IPS-20b (cell line): ENCODE measurements around the gene ANKRD18B.
"Not testable (repeated sequence)": the region's sequence is repeated elsewhere in the genome, so short reads cannot be mapped to it uniquely, and the experiment has no call there.

ENCODE experiments used
- H3K27ac ChIP-seq: one replicate; pipeline ENCODE4 v1.5.1; 2013; ENCODE audit warnings: low read length
- H3K27me3 ChIP-seq: 2 replicates; pipeline ENCODE4 v1.6.1; 2013; ENCODE audit warnings: mild to moderate bottlenecking, low read length, inconsistent platforms; ENCODE audit not compliant: insufficient read depth
- H3K36me3 ChIP-seq: 2 replicates; pipeline ENCODE4 v1.6.1; 2013; ENCODE audit warnings: low read depth, mild to moderate bottlenecking, inconsistent platforms, low read length, moderate library complexity; ENCODE audit not compliant: insufficient read depth
- H3K4me1 ChIP-seq: 2 replicates; pipeline ENCODE4 v1.6.1; 2013; ENCODE audit warnings: mild to moderate bottlenecking, control low read depth, inconsistent platforms, low read length, moderate library complexity; ENCODE audit not compliant: insufficient read depth
- H3K4me3 ChIP-seq: 2 replicates; pipeline ENCODE4 v1.5.1; 2013; ENCODE audit warnings: mild to moderate bottlenecking, low read length, inconsistent platforms
- H3K9ac ChIP-seq: 2 replicates; pipeline ENCODE4 v1.6.1; 2013; ENCODE audit warnings: low read depth, mild to moderate bottlenecking, inconsistent platforms, low read length, moderate library complexity
- H3K9me3 ChIP-seq: 2 replicates; pipeline ENCODE4 v1.6.1; 2013; ENCODE audit warnings: mild to moderate bottlenecking, low read depth, low read length, inconsistent platforms; ENCODE audit not compliant: insufficient read depth

Gene ANKRD18B

DNA sequence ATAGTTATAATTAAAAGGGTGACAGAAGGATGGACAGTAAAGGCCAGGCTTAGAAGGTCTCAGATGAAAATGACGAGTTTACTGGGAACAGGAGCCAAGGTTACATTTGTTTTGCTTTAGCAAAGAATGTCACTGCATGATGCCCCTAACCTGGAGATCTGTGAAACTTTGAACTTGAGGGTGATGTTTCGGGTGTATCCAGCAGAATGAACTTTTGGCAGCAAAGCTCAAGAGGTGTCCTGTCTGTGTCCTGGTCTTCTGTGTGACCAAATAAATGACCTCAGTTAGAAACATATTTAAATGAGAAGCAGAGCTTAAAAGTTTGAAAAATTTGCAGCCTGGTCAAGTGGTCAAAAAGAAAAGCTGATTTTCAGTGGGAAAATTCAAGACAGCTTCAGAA, 64.8 kb downstream of the ANKRD18B start:
- H3K9me3 ChIP-seq, H3K27me3 ChIP-seq, H3K4me1 ChIP-seq: not testable (repeated sequence)

DNA sequence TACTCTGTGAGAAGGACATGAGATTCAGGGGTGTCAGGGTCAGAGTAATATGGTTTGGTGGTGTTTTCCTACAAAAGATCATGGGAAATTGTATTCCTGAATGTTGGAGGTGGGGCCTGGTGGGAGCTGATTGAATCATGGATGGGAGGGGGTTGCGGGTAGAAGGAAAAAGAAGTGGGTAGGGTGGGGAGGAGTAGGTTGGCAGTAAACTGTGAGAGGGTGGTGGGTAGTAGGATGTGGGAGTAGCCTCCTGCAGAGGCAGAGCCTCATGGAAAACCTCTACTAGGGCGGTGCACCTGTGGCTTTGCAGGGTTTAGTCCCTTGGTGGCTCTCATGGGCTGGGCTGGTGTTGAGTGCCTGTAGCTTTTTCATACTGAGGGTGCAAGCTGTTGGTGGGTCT, 66.8 kb downstream of the ANKRD18B start:
- H3K4me1 ChIP-seq, H3K9me3 ChIP-seq, H3K27me3 ChIP-seq, H3K27ac ChIP-seq, H3K36me3 ChIP-seq, H3K4me3 ChIP-seq, H3K9ac ChIP-seq: not testable (repeated sequence)

More for the DNA sequence above, 64.8 kb downstream of the ANKRD18B start:
- not testable (repeated sequence) for H3K27ac ChIP-seq, H3K4me3 ChIP-seq, H3K36me3 ChIP-seq, H3K9ac ChIP-seq

- not testable (repeated sequence) for H3K9ac ChIP-seq, H3K27me3 ChIP-seq, H3K4me3 ChIP-seq, H3K4me1 ChIP-seq, H3K36me3 ChIP-seq, H3K9me3 ChIP-seq, H3K27ac ChIP-seq
These were observed 72.9 kb downstream of the ANKRD18B start for GRCh38 chr9:33596974-33597373.

DNA sequence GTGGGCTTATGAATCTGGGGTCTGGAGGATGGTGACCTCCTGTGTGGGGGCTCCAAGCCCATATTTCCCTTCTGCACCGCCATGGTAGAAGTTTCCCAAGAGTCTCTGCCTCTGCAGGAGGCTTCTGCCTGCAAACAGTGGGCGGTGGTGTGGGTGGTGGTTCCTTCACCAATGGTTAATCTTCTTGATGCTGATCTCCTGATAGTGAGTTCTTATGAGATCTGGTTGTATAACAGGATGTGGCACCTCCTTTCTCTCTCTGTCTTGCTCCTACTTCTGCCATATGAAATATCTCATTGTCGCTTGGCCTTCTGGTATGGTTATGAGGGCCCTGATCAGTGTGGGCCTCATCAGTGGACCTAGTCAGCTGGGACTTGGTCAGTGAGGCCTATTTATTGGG, 73.3 kb downstream of the ANKRD18B start:
- not testable (repeated sequence) for H3K4me3 ChIP-seq, H3K4me1 ChIP-seq, H3K9ac ChIP-seq, H3K27me3 ChIP-seq, H3K27ac ChIP-seq, H3K36me3 ChIP-seq, H3K9me3 ChIP-seq

DNA sequence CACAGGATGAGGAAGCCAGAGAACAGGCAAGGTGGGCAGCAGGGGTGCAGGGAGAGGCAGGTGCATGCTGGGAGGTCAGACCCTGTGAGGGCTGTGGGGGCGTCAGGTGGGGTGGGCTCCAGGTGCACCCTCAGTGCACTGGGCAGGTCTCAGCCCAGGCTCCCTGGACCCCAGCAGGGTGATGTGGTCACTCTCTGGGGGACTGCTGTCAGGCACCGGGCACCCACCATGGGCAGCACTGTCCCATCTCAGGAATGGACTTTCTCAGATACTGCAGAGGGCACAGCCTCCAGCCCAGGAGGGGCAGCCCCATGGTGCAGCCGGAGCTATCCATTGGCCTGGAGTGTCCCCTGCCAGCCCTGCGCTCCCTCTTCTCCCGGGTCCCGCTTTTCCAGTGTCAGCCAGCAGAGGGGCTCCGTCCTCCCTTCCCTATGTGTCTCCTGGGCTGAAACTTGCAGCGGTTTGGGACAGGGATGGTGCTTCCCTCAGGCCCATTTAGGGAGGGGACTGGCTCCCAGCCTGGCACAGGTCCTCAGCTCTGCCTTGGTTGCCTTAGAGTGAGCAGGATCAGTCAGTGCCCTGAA, 74.8 kb downstream of the ANKRD18B start:
- not testable (repeated sequence) for H3K27ac ChIP-seq, H3K9ac ChIP-seq, H3K27me3 ChIP-seq, H3K9me3 ChIP-seq, H3K36me3 ChIP-seq, H3K4me1 ChIP-seq, H3K4me3 ChIP-seq

- not testable (repeated sequence) for H3K27me3 ChIP-seq, H3K4me3 ChIP-seq, H3K36me3 ChIP-seq, H3K9ac ChIP-seq, H3K27ac ChIP-seq, H3K9me3 ChIP-seq, H3K4me1 ChIP-seq
These were observed 76.9 kb downstream of the ANKRD18B start for GRCh38 chr9:33600911-33601310.

DNA sequence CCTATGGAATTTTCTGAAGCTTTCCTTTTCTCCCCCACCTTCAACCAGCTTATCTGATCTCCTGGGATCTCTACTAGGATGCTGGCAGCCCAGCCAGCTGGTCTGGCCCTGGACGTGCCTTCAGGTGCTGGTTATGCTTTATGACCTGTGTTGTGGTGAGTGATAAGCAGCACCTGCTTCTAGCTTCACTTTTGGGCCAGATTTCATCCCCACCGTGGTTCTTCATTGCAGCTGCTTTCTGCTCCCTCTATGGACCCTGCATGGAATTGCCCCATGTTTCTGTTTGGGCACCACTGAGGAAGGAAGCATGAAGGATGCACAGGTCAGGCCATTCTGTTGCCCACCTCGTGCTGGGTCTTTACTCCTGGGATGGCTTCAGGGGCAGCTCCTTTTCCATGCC, 80.2 kb downstream of the ANKRD18B start:
- not testable (repeated sequence) for H3K27me3 ChIP-seq, H3K36me3 ChIP-seq, H3K4me3 ChIP-seq, H3K4me1 ChIP-seq, H3K9me3 ChIP-seq, H3K9ac ChIP-seq, H3K27ac ChIP-seq

GRCh38 chr9:33604936-33605335, 80.9 kb downstream of the ANKRD18B start:
- H3K36me3 ChIP-seq, H3K9me3 ChIP-seq, H3K27me3 ChIP-seq, H3K4me3 ChIP-seq, H3K27ac ChIP-seq, H3K4me1 ChIP-seq, H3K9ac ChIP-seq: not testable (repeated sequence)

GRCh38 chr9:33611358-33611757, 87.3 kb downstream of the ANKRD18B start:
- H3K36me3 ChIP-seq, result no peaks in the 10 kb centered on the region
- H3K9me3 ChIP-seq, result no peaks in the 10 kb centered on the region
- no peaks in the 10 kb centered on the region for H3K27me3 ChIP-seq
- H3K4me3 ChIP-seq, result no peak overlapping the region
- no peaks in the 10 kb centered on the region for H3K4me1 ChIP-seq
- H3K27ac ChIP-seq, result no peak overlapping the region
- no peak overlapping the region for H3K9ac ChIP-seq

DNA sequence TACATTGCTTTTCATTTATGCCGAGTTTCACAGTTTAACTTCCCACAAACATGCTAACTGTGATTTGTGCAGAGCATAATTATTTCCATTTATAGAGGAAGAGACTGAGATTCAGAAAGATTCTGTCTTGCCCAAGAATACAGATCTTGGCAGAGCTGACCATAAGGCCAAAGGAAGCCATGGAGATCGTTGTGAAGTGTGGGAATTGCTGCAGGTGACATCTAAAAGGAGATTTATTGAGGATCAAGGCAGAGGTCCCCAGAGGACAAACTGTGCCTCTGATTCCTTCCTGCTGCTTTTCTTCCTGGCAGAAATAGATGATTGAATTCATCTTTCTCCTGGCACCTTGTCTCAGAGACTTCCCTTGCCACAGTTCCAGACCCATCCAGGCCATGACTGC, 88.4 kb downstream of the ANKRD18B start:
- H3K9me3 ChIP-seq, H3K9ac ChIP-seq, H3K27me3 ChIP-seq, H3K36me3 ChIP-seq, H3K4me3 ChIP-seq, H3K4me1 ChIP-seq, H3K27ac ChIP-seq: not testable (repeated sequence)

DNA sequence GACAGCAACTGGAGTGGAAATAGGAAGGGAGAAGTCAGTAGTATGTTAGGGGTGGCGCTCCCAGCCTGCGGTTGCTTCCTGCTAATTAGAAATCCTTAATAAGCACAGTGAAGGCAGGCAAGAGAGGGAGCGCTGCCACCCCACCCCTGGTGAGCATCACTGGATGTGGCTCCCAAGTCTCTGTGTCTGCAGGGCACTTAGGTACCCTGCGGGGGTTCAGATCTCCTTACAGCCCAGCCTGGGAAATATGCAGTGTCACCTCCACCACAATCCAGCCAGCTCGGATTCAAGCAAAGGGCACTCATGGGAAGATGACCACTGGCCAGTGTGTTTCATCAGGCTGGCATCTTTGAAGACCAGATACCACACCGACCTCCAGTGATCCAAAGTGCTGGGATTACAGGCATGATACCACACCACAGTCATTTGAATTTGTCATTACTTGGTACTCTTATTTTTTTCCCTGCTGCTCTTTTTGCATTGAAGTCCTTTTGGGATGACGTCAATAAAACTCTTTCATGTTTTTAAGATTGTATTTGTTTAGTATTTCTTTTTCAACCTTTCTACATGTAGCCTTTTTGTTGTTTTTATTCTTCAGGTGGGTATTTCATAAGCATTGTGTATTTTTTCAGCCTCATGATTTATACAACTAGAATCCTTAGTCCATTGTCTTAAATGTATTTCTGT, 90.1 kb downstream of the ANKRD18B start:
- H3K9ac ChIP-seq, result no peak overlapping the region
- H3K27ac ChIP-seq, result no peak overlapping the region
- H3K4me1 ChIP-seq, result no peaks in the 10 kb centered on the region
- H3K9me3 ChIP-seq, result no peaks in the 10 kb centered on the region
- no peaks in the 10 kb centered on the region for H3K27me3 ChIP-seq
- no peaks in the 10 kb centered on the region for H3K36me3 ChIP-seq
- H3K4me3 ChIP-seq, result no peak overlapping the region

DNA sequence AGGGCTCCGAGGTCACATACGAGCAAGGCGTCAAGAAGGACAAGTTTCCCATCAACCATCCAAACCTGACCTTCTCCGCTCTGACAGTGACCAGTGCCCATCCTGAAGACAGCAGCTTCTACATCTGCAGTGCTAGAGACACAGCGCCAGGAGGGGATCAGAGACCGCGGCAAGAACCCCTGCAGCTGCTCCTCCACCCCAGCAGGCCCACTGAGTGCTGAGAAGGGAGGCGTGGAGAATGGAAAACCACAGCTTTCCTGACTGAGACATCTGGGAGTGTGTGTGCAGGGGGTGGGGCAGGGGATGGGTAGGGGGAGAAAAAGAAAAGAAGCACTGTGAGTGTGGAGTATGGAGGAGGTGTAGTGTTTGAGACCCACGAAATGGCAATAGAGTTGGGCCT, 94.3 kb downstream of the ANKRD18B start:
- not testable (repeated sequence) for H3K27ac ChIP-seq

More for the DNA sequence above, 94.3 kb downstream of the ANKRD18B start:
- H3K27me3 ChIP-seq, H3K36me3 ChIP-seq, H3K4me1 ChIP-seq, H3K9me3 ChIP-seq, H3K4me3 ChIP-seq, H3K9ac ChIP-seq: not testable (repeated sequence)
